GM19023 (cell line): Measurements from ENCODE around the gene TBX4.
"Not testable (repeated sequence)": the region's sequence is repeated elsewhere in the genome, so short reads cannot be mapped to it uniquely, and the experiment has no call there.

Experiments
- ATAC-seq: cut with Tn5 transposase; IDR thresholded peaks from one replicate; pipeline ENCODE4 v1.9.1; 2021; ENCODE audit warnings: mild to moderate bottlenecking, moderate library complexity; ENCODE audit not compliant: unreplicated experiment

The TBX4 gene

DNA sequence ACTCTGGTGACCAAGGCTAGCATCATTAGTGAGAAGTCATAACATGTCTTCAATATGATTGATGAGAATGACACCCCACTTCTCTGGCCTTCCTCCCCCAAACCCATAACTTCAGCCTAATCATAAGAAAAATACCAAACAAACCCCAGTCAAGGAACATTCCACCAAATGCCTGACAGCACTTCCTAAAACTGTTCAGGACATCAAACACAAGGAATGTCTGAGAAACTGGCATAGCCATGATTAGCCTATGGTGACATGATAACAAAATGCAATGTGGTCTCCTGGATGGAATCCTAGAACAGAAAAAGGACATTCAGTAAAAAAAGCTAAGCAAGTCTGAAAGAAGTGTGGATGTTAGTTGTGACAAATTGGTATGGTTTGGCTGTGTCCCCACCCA lies 24.7 kb upstream of the TBX4 start:
- ATAC-seq = no peak

DNA sequence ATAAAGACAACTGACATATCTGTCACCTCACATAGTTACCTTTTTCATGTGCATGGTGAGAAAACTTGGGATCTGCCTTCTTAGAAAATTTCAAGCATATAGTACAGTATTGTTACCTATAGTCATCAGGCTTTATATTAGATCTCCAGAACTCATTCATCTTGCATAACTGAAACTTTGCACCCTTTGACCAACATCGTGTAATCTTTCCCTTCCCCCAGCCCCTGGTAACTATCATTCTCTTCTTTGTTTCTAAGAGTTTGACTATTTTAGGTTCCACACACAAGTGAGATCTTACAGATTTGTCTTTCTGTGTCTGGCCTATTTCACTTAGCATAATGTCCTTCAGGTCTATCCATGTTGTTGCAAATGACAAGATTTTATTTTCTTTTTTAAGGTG lies 22.9 kb upstream of the TBX4 start:
- no peak for ATAC-seq

DNA sequence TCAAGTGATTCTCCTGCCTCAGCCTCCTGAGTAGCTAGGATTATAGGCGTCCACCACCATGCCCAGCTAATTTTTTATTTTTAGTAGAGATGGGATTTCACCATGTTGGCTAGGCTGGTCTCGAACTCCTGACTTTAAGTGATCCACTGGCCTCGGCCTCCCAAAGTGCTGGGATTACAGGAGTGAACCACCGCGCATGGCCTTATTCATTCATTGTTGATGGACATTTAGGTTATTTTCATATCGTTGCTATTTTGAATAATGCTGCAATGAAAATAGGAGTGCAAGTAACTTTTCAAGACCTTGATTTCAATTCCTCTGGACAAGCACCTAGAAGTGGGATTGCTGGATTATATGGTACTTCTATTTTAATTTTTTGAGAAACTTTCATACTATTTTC lies 22.4 kb upstream of the TBX4 start:
- not testable (repeated sequence) for ATAC-seq

DNA sequence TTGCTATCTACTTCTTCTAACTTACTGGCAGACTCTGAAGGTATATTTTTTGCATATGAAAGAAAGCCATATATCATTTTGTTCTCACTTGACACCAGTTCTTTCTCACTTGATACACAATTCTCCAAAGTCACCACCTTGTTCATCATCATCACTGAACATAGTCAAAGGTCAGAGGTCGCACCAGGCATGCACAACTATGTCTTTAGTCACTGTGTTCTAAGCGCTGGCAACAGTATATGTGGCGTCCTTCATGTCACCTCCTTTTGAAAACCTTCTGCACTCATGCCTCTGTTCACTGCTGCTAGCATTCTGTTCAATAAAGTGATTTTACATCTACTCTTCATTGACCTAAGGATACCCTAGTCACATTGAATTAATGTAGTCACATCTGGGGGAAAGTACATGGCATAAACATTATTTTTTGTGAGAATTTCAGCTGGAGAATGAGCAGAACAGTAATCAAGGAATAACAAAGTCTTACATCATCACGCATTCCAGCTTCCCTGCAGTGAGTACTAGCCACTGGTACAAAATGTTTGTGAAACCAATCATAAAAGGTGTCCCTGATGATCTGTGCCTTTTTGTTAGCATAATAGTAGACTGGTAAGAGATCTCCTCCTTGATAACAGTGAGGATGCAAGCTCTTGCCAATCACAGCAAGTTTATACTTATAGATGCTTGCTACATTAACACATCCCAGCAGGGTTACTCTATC lies 20.5 kb upstream of the TBX4 start:
- ATAC-seq = no peak

DNA sequence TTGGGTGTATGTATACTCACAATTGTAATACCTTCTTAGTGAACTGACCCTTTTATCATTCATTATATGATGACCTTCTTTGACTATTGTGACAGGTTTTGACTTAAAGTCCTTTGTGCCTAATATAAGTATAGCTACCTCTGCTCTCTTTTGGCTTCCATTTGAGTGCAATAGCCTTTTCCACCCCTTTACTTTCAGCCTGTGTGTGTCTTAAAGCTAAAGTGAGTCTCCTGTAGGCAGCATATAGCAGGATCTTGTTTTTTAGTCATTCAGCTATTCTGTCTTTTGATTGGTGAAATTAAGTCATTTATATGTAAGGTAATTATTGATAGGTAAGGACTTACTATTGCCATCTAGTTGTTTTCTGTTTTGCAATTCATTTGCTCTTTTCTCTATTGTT lies 15.9 kb upstream of the TBX4 start:
- ATAC-seq = no peak

DNA sequence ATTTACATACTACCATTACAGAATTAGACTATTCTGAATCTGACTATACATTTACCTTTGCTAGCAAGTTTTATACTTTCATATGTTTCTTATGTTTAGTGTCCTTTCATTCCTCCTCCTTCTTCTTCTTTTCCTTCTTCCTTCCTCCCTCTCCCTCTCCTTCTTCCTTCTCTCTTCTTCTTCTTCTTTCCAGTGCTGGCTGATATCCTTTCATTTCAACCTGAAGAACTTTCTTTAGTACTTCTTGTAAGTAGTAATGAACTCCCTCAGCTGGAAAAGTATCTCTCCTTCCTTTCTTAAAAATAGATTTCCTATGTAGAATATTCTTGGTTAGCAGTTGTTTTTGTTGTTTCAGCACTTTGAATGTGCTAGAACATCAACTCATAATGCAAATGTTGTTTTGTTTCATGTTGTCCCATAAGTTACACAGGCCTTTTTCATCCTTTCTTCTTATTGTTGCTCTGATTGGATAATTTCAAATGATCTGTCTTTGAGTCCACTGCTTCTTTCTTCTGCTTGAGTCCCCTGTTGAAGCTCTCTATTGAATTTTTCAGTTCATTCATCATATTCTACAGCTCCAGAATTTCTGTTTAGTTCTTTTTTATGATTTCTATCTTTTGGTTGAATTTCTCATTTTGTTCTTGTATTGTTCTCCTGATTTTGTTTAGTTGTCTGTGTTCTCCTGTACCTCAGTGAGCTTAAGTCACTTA lies 15.1 kb upstream of the TBX4 start:
- no peak for ATAC-seq

DNA sequence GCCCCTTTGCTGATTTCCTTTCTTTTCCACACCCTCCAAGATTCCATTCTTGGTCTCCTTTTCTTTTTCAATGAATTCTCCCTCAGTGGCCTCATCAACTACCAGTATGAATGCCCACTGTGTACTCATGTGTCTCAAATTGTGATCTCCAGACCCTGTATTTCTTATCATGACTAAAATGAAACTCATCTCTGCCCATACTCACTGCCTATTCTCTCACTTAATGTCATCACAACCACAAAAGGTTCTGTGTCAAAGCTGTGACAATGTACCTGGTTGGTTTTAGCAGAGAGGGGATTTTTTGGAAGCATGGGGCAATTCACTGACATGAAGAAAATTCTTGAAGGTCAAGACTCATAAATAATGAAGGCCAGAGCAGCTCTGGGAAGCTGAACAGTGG lies 11.5 kb upstream of the TBX4 start:
- ATAC-seq = no peak

DNA sequence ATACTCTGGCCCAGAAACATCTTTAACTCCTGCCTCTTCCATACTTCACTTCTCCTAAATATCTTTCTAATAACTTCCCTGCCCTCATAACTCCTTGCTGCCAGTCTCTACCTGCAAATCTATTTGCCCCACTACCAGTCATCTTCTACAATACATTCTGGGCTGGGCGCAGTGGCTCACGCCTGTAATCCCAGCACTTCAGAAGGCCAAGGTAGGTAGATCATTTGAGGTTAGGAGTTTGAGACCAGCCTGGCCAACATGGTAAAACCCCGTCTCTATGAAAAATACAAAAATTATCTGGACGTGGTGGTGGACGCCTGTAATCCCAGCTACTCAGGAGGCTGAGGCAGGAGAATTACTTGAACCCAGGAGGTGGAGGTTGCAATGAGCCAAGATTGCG lies 10.7 kb upstream of the TBX4 start:
- not testable (repeated sequence) for ATAC-seq

DNA sequence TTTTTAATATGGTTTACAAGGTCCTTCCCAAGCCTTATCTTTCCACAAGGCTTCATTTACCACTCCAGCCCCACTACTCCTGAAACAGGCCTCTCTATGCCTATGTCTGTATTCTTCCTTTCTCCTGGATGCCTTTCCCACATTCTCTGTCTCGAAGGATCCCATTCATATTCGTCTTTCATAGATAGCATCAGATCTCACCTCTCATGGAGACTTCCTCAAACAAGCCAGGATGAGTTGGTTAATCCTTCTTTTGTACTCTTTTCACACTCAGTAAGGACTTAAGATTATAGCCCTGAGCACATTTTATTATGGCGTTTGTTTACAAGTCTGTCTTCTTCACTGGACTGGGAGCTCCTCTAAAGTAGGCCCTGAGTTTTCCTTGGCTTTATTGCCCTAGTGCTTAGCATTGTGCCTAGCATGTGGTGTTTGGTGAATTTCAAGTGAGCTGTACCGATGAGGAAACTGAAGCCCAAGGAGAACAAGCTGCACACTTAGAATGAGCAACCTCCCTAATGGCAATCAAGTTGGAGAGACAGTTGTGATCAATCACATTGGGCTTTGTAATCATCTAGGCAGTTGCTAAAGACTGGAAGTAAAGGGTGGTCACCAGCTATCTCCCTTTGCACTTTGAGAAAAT lies 10.0 kb upstream of the TBX4 start:
- ATAC-seq = no peak

DNA sequence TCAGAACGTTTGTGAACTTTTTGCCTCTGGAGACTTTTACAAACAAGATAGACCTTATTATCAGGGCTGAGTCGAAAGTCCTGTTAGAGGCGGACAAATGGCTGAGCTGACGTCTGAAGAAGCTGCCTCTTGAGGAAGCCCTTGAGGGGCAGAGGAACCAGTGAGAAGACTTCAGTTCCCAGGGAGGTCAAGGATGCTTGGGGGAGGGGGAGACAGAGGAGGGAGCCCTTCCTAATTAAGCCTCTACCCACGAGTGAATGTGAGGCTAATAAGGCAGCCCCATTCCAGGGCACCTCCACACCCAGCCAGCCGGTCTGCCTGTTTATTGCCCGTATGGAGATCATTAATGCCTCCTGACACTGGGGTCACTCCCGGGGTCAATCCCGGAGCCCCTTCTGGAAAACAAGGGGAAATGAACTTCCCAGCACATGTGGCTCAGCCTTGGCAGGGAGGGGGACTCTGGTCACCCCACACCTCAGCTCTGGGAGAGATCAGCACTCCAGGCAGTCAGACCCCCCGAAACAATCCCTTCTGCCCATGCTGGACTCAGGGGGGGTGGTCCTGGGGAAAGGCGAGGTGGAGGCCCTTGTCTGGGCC lies 9.2 kb upstream of the TBX4 start:
- ATAC-seq = no peak

DNA sequence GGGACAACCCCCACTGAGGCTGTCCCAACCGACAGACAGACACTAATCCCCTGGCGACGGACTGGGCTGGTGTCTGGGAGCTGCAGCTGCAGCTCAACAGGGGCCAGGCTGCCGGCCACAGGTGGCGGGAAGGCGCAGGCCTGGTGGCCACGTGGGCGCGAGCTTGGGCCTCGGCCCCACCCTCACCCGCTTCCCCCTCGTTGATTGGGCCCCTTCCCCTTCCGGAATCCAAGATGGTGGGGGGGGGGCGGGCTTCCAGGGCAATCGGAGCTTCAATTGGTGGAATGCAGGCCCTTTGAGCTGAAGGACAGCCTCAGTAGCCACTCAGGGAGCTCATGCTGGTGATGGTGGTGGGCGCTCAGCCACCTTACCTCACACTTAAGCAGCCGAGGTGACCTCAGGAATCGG lies 8.7 kb upstream of the TBX4 start:
- ATAC-seq = no peak

DNA sequence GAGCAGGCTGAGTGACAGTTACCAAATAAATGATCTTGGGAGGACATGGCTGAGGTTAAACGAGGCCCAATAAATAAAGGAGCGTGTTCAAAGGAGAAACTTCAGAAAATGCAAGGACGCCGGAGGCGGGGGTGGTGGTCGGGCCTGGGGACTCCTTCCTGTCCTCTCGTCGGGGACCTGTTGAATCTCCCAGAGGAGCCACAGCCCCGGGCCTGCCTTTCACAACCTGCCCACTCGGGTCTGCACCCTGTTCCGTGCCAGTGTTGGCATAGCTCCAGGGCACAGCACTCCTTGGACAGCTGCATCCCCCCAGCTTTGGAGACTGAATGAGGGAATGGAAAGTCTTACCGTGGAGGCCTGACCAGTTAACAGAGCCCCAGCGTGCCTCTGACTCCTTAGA lies 8.1 kb upstream of the TBX4 start:
- ATAC-seq = no peak

DNA sequence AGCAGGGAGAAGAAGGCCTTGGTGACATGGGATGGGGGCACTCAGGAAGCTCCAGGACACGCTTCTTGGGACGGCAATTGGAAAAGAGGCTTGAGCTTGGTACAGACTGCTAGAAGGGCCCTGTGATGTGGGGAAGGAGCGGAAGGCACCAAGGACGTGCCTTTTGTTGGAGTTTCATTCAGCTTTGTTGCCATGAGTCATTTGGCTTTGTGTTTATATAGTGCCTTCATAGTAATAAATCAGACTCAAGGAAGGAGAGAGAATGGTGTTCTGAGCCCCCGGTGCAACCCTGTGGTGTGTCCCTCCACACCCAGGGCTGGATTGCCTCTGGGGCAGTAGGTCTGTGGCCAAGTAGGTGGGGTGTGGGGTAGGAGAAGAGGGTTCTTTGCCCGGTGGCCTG lies 7.4 kb upstream of the TBX4 start:
- ATAC-seq = no peak

DNA sequence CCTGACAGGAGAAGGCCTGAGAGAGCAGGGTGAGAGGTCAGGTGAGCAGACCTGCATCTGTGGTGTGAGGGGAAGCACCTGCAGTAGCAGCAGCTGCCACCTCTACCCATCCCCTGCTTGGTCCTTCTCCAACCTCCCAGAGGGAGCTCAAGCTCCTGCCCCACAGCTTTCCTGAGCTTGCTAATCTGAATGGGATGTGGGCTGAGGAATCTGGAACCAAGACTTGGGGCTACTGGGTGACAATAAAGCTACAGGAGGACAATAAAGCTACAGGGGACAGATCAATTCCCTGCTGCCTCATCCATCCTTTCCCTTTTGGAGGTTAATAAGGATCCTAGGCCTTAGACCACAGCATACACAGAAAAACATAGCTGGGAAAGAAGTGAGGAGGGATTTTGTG lies 4.9 kb upstream of the TBX4 start:
- ATAC-seq = no peak

DNA sequence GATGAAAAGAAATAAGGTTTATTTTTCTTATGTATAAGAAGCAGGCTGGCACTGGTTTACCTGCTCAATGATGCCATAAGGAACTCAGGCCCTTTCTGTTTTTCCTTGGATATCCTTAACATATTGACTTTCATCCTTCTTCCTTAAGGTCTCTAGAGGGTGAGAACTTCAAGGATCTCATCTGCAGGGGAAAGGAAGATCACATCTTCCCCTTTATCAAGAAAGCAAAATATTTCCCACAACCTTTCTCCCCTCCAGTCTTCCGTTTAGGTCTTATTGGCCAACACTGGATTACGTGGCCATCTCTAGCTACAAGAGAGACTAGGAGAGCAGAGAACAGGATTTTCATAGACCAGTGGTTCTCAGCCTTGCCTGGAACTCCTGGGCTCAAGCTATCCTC lies 4.2 kb upstream of the TBX4 start:
- ATAC-seq = no peak

DNA sequence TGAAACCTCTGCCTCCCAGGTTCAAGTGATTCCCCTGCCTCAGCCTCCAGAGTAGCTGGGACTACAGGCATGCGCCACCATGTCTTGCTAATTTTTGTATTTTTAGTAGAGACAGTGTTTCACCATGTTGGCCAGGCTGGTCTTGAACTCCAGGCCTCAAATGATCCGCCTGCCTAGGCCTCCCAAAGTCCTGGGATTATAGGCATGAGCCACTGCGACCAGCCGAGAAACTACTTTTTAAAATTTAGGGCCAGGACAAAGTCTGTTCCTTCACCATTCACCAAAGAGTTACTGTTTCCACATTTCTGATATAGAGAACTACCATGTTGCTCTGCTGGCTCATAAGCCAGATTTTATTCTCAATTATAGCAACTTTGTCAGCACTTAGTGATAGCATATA lies 3.1 kb upstream of the TBX4 start:
- ATAC-seq = not testable (repeated sequence)

DNA sequence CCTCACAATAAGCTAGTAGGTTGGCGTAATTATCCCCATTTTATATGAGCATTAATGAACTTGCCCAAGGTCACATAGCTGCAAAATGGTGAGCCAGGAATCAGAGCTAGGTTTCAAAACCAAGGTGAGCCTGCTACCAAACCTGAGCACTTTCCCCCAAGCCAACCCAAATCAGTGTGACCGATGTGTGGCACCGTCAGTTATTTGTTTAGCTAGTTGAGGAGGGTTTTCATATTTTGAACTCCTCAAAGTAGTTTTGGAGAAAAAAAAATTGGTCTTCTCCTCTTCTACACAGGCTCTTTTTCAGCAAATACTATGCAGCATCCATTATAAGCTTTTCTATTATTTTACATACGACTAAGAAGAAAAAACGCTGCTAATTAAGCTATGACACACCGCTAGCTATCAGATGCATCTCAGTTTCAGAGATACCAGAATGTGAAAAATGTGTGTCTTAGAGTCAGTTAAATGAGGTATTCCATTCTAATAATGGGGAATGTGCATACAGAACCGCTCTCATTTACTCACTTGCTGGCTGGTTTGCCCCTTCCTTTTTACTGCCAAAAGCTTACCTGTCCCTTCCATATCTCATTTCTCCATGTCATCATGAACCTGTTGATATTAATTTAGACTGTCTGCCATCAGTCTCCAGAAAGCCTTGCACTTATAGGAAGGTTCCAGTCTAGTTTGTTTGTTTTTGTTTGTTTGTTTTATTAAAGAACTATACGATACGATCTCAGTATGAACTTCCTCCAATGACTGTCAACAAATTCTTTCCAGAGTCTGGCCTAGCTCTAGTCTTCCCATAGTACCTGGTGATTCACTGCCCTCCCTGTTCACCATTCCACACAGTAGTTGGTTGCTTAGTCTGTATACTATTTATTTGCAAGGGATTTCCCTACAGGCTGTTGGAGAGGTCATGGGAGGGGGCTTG lies 2.2 kb upstream of the TBX4 start:
- no peak for ATAC-seq

DNA sequence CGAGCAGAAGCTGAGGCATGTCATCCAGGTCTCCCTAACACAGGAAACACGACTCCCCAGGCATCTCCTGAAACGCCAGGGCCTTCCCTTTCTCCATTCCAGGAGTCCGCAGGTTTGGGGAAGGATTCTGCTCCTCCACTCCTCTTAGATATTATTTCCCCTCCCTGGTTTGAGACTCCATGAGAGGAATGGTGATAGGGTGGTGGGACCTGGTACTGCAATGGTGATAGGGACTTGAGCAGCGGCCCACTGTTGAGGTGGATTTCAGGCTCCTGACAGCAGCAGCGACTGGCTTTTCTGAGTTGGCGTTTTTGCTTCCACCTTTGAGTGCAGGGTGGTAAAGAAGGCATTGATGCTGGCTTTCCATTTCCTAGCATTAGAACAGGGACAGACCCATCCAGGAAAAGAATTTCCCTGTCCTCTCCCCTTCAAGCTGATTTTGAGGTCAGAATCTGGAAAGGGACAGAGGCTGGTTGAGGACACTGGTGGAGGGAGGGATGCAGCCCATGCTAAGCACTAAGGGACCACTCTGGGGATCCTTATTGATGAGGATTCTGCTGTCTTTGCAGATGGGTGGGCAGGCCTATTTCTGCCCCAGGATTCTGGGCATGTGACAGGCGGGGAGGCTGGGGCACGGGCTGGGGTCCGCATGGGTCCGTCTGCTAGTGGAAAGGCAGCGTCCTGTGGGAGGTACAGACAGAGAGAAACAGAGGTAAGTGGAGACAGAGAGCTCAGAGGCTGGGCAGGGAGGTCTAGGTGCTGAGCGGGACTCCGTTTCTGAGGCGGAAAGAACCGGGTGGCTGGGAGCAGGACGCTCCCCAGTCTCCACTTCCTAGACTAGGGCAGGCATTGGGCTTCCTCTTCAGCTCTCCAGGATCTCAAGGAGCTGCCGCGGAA lies 1.3 kb upstream of the TBX4 start:
- ATAC-seq = no peak

DNA sequence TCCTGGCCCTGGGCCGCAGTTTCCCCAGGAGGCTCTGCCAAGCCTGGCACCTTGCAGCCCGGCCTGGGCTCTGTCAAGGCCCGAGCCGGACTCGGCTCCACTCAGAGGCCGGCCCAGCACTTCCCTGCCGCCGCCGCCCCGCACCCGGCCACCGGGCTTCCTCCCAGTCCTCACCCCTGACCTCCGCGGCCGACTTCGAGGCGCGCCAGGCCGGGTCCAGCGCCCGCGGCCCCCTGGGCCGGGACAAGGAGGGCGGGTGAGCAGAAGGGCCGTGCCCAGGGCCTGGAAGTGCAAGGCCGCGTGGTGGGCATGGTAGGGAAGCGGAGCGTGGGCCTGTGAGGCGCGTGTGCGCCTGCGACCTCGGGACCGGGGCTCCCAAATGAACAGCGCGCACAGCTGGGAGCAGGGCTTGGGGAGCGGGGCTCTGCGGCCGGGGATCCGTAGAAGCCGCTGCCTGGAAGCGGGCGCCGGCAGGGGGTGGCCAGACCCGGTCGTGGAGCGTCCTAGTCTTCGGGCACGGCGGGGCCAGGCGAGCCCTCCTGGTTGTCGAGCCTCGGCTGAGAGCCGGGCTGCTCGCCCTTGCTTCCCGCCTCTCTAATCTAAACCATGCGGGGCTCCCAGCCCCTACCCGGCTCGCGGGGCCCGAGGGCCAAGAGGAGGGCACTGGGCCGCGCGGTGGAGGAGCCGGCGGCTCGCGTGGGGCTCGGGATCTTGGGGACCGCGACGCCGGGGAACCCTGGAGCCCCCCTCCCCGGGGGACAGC lies 503 bp upstream of the TBX4 start:
- ATAC-seq = no peak
